K562 (cell line): ENCODE results near the gene HPS1. TPM values are rescaled to one million over a fixed set of nuclear protein-coding genes. Genes with fewer than 3 reads are reported as not detected.

Source experiments
- ATAC-seq: fragments of 200-7000 bp; cut with Tn5 transposase; 3 replicates; pipeline ENCODE4 v1.9.1; 2020; ENCODE audit warnings: moderate library complexity
- BruUV-seq: library from RNA; stranded (reverse); fragments of 400-500 nt; replicated peaks from 2 replicates; lab custom pipeline; 2021; lab: Mats Ljungman, UMichigan
- CTCF ChIA-PET: fragments of 300-600 bp; formaldehyde crosslinking; extraction: SDS; loops from one replicate; lab custom pipeline; 2021; ENCODE audit warnings: low intra/inter-chr PET ratio; lab: Yijun Ruan, JAX
- POLR2A ChIA-PET: fragments of 300-600, 350-650 bp; sonication (Branson Sonifier 250); formaldehyde crosslinking; extraction: SDS; loops from one replicate; lab custom pipeline; 2021; ENCODE audit warnings: antibody characterized with exemption, inconsistent platforms; lab: Yijun Ruan, JAX
- DNase-seq, 4 experiments: peaks; one replicate each; pipeline versions ENCODE4 v3.0.0 to v3.0.0-alpha.2; 2011 to 2018; ENCODE audit warnings: low spot score in 3 of 4, mixed read lengths in 3 of 4; ENCODE audit errors: extremely low read depth in 1 of 4
- FAIRE-seq: peaks from 2 replicates; lab custom pipeline; 2011; peaks lifted over from hg19 to GRCh38; lab: Jason Lieb, UNC
- H2AFZ ChIP-seq: 2 replicates; pipeline ENCODE4 v1.6.0; 2011; ENCODE audit warnings: low read depth, low read length, control low read depth, inconsistent platforms
- H3K27ac ChIP-seq: fragments of 200-600 bp; 3 replicates; pipeline ENCODE4 v1.8.0; 2011; ENCODE audit warnings: low read depth, mild to moderate bottlenecking, control low read depth, inconsistent platforms, low read length, moderate library complexity, mixed read lengths; ENCODE audit errors: extremely low read depth
- H3K27me3 ChIP-seq, 2 experiments: fragments of 300-600 bp in 1 of 2; 2 replicates in 1 of 2; 3 replicates in 1 of 2; pipeline versions ENCODE4 v1.6.0 to v1.8.0; 2011; ENCODE audit warnings: inconsistent platforms in 2 of 2, low read length in 2 of 2, mild to moderate bottlenecking in 1 of 2, mixed read lengths in 1 of 2, moderate library complexity in 1 of 2; ENCODE audit not compliant: control insufficient read depth in 2 of 2, insufficient read depth in 2 of 2
- H3K36me3 ChIP-seq: fragments of 300-600 bp; 3 replicates; pipeline ENCODE4 v1.8.0; 2011; ENCODE audit warnings: mild to moderate bottlenecking, low read length, inconsistent platforms; ENCODE audit not compliant: control insufficient read depth, insufficient read depth
- H3K4me1 ChIP-seq, 2 experiments: fragments of 200-600 bp in 1 of 2; replicated peaks in 1 of 2; 2 replicates in 1 of 2; 3 replicates in 1 of 2; pipeline versions ENCODE4 v1.5.1 to v1.8.0; 2011; ENCODE audit warnings: inconsistent platforms in 2 of 2, low read length in 2 of 2, mild to moderate bottlenecking in 1 of 2, mixed read lengths in 1 of 2, moderate library complexity in 1 of 2; ENCODE audit not compliant: control insufficient read depth in 2 of 2, insufficient read depth in 2 of 2
- H3K4me2 ChIP-seq: 2 replicates; pipeline ENCODE4 v1.6.1; 2011; ENCODE audit warnings: low read length, control low read depth, inconsistent platforms, mixed read lengths; ENCODE audit not compliant: insufficient read depth
- H3K4me3 ChIP-seq: fragments of 200-600 bp; sonication (generic), shearing (Covaris generic); 2 replicates; pipeline ENCODE4 v1.5.1; 2016; ENCODE audit warnings: control low read depth, inconsistent platforms
- H3K79me2 ChIP-seq: fragments of 200-600 bp; 3 replicates; pipeline ENCODE4 v1.8.0; 2011; ENCODE audit warnings: low read length, inconsistent platforms; ENCODE audit not compliant: control insufficient read depth, insufficient read depth
- H3K9ac ChIP-seq, 2 experiments: 2 replicates each; pipeline versions ENCODE4 v1.6.0 to v1.6.1; 2011; ENCODE audit warnings: low read depth in 2 of 2, low read length in 2 of 2, control low read depth in 1 of 2, inconsistent platforms in 1 of 2, mild to moderate bottlenecking in 1 of 2, mixed read lengths in 1 of 2; ENCODE audit not compliant: insufficient read depth in 1 of 2
- H3K9me1 ChIP-seq: one replicate; pipeline ENCODE4 v1.6.0; 2011; ENCODE audit warnings: inconsistent platforms, mild to moderate bottlenecking, low read length, moderate library complexity; ENCODE audit not compliant: control insufficient read depth, insufficient read depth
- H3K9me3 ChIP-seq: replicated peaks from 2 replicates; pipeline ENCODE4 v1.5.1; 2011; ENCODE audit warnings: low read depth, low read length, inconsistent platforms; ENCODE audit not compliant: control insufficient read depth, insufficient read depth
- H4K20me1 ChIP-seq: replicated peaks from 2 replicates; pipeline ENCODE4 v1.6.1; 2011; ENCODE audit warnings: low read length, inconsistent platforms, mixed read lengths; ENCODE audit not compliant: control insufficient read depth, insufficient read depth
- EP400 ChIP-seq: fragments of 450-650 bp; IDR thresholded peaks from 2 replicates; pipeline ENCODE4 v1.6.1; 2017; ENCODE audit warnings: antibody characterized with exemption, mild to moderate bottlenecking, moderate library complexity
- ETV5 ChIP-seq: sonication (generic); formaldehyde crosslinking; IDR thresholded peaks from 2 replicates; pipeline ENCODE4 v1.4.0; 2020; ENCODE audit warnings: low read depth, mild to moderate bottlenecking, missing genetic modification reagents
- GATA2 ChIP-seq: sonication (generic); formaldehyde crosslinking; IDR thresholded peaks from 2 replicates; pipeline ENCODE4 v1.4.0; 2020; ENCODE audit warnings: mild to moderate bottlenecking, missing genetic modification reagents
- ID3 ChIP-seq, 2 experiments: fragments of 250-450 bp in 1 of 2; fragments of 450-650 bp in 1 of 2; sonication (Bioruptor Pico) in 1 of 2; IDR thresholded peaks; 2 replicates each; pipeline versions ENCODE4 v1.6.1 to v1.8.0; 2016 to 2021; ENCODE audit warnings: mild to moderate bottlenecking in 2 of 2, moderate library complexity in 2 of 2, missing compliant biosample characterization in 1 of 2, missing genetic modification characterization in 1 of 2
- MLLT1 ChIP-seq, 2 experiments: fragments of 450-650 bp; IDR thresholded peaks; 2 replicates each; pipeline ENCODE4 v1.6.1; 2016
- NCOA1 ChIP-seq: fragments of 450-650 bp; IDR thresholded peaks from 2 replicates; pipeline ENCODE4 v1.6.1; 2016; ENCODE audit warnings: low read depth
- NFYB ChIP-seq: IDR thresholded peaks from 2 replicates; pipeline ENCODE4 v1.6.1; 2011; ENCODE audit warnings: mild to moderate bottlenecking, moderate library complexity; ENCODE audit not compliant: insufficient read length; ENCODE audit errors: extremely low read depth
- PCBP1 ChIP-seq: fragments of 200-400 bp; formaldehyde crosslinking; IDR thresholded peaks from 2 replicates; pipeline ENCODE4 v1.6.1; 2018; ENCODE audit warnings: mild to moderate bottlenecking, low read depth, low read length; ENCODE audit not compliant: poor library complexity, severe bottlenecking
- PCBP2 ChIP-seq: fragments of 200-400 bp; formaldehyde crosslinking; IDR thresholded peaks from 2 replicates; pipeline ENCODE4 v1.6.1; 2018; ENCODE audit warnings: low read length, low read depth, mild to moderate bottlenecking, moderate library complexity; ENCODE audit not compliant: poor library complexity, severe bottlenecking
- PHB ChIP-seq: fragments of 250-450 bp; sonication (Bioruptor Pico); IDR thresholded peaks from 2 replicates; pipeline ENCODE4 v1.5.0; 2021
- RFX7 ChIP-seq: fragments of 250-450 bp; sonication (Bioruptor Pico); IDR thresholded peaks from 2 replicates; pipeline ENCODE4 v1.5.1; 2021; ENCODE audit warnings: mild to moderate bottlenecking
- SMAD1 ChIP-seq: fragments of 150-350 bp; IDR thresholded peaks from 2 replicates; pipeline ENCODE4 v1.6.1; 2014; ENCODE audit warnings: low read length, low read depth; ENCODE audit not compliant: partially characterized antibody
- USF1 ChIP-seq: sonication (generic); formaldehyde crosslinking; IDR thresholded peaks from 2 replicates; pipeline ENCODE4 v1.9.0; 2022; ENCODE audit warnings: mild to moderate bottlenecking, missing genetic modification reagents
- ZC3H4 ChIP-seq: sonication (generic); formaldehyde crosslinking; IDR thresholded peaks from 2 replicates; pipeline ENCODE4 v1.9.0; 2021; ENCODE audit warnings: missing genetic modification reagents, borderline replicate concordance
- ZKSCAN3 ChIP-seq: fragments of 250-450 bp; sonication (Bioruptor Pico); IDR thresholded peaks from 2 replicates; pipeline ENCODE4 v1.4.0; 2020
- ZNF146 ChIP-seq: IDR thresholded peaks from one replicate; pipeline ENCODE4 v1.6.1; 2018; ENCODE audit warnings: missing compliant biosample characterization; ENCODE audit not compliant: unreplicated experiment
- ZNF239 ChIP-seq: fragments of 250-450 bp; sonication (Bioruptor Pico); IDR thresholded peaks from 2 replicates; pipeline ENCODE4 v1.4.0; 2020; ENCODE audit warnings: mild to moderate bottlenecking
- ZNF408 ChIP-seq: fragments of 250-450 bp; sonication (Bioruptor Pico); IDR thresholded peaks from 2 replicates; pipeline ENCODE4 v1.4.0; 2020; ENCODE audit warnings: low read depth, mild to moderate bottlenecking, moderate library complexity
- ZNF41 ChIP-seq: fragments of 250-450 bp; sonication (Bioruptor Pico); conservative IDR thresholded peaks from 2 replicates; pipeline ENCODE4 v1.4.0; 2020; ENCODE audit warnings: mild to moderate bottlenecking
- WGBS: fragments of 100-300 bp; shearing (Covaris generic); methylation state at CpG from one replicate; pipeline ENCODE4 v1.1.6; 2016; ENCODE audit warnings: low coverage, mixed read lengths; ENCODE audit not compliant: insufficient coverage; ENCODE audit errors: missing lambda C conversion rate; 5-methylcytosine and 5-hydroxymethylcytosine counted together
- in situ Hi-C: fragments of 300-500 bp; cut with MboI; formaldehyde crosslinking; loops from 4 replicates; pipeline ENCODE4 v1.15.0; 2018; ENCODE audit warnings: inconsistent platforms, mixed read lengths
- intact Hi-C: fragments of 100-400 bp; cut with micrococcal nuclease; formaldehyde crosslinking; loops from 2 replicates; pipeline ENCODE4 v1.14.2; 2022
- polyA plus RNA-seq, 8 experiments: library from polyadenylated mRNA; depleted of rRNA in 4 of 8; stranded (reverse) in 5 of 8; unstranded in 3 of 8; fragments of >200 nt; fragmentation: Nextera tagmentation in 2 of 8; fragmentation: Illumina TruSeq in 1 of 8; extraction: Ambion mirVana in 2 of 8; extraction: Trizol in 1 of 8; gene quantifications; 2 replicates each; pipeline versions ENCODE4 v1.2.1 to v1.2.3, GENCODE V29; 2011 to 2014; ENCODE audit warnings: inconsistent platforms in 1 of 8, missing spikeins in 1 of 8
- total RNA-seq, 7 experiments: library from RNA; depleted of rRNA in 6 of 7; stranded (reverse); fragments of >200 nt in 6 of 7; fragmentation: Illumina TruSeq in 2 of 7; extraction: Trizol in 2 of 7; gene quantifications; 2 replicates each; pipeline versions ENCODE4 v1.2.1 to v1.2.3, GENCODE V29; 2011 to 2021; ENCODE audit warnings: low replicate concordance in 1 of 7

The HPS1 gene
- total and polyA plus RNA-seq, 9 of the 15 experiments (the other 6 are each of a cell fraction or from before 2014, with no cell fraction given) = 18.1 to 43.6 (median 26.3) TPM

- no peak for TF ChIP-seq ZC3H4 (CRISPR knock-in tag)
- TF ChIP-seq ETV5 (CRISPR knock-in tag) = no peak
- TF ChIP-seq ID3 (CRISPR knock-in tag; IDR thresholded peaks at IDR 0.05) = no peak
- no peak for TF ChIP-seq ID3 (tag; IDR thresholded peaks at IDR 0.05)
- TF ChIP-seq GATA2 (CRISPR knock-in tag) = no peak
- no peak for TF ChIP-seq SMAD1
- no peak for TF ChIP-seq ZKSCAN3 (CRISPR knock-in tag)
- no peak for TF ChIP-seq ZNF146 (CRISPR knock-in tag)
- no peak for TF ChIP-seq PCBP1
- no peak for TF ChIP-seq PCBP2
- no peak for TF ChIP-seq PHB (CRISPR knock-in tag)
- TF ChIP-seq NCOA1 = no peak
- no peak for TF ChIP-seq EP400
- no peak for TF ChIP-seq ZNF41 (CRISPR knock-in tag)
- no peak for TF ChIP-seq USF1 (CRISPR knock-in tag)
- no peak for TF ChIP-seq MLLT1 (IDR thresholded peaks at IDR 0.05)
- no peak for TF ChIP-seq RFX7
- TF ChIP-seq ZNF239 (CRISPR knock-in tag) = no peak
- TF ChIP-seq ZNF408 (CRISPR knock-in tag) = no peak
- TF ChIP-seq NFYB = no peak
- H2AFZ ChIP-seq = no peak overlapping the region
- H3K4me1 ChIP-seq = no peaks in the 10 kb centered on the region; a peak in 1 of 5 replicates
- WGBS = 0% methylated on average over 1 of the region's 1 CpG
- in situ Hi-C loops (no loop called here), intact Hi-C loops (no loop called here)
- H4K20me1 ChIP-seq = no peaks in the 10 kb centered on the region
- H3K79me2 ChIP-seq = no peaks in the 10 kb centered on the region
- H3K27ac ChIP-seq = no peak overlapping the region
- ChIA-PET POLR2A (interaction anchor here (1.2 kb wide), 1 partner anchor 12 kb away, joined by 4 read pairs; no protein-coding TSS in a partner anchor), CTCF (no interaction called here)
- peaks cover 76% of the 10 kb centered on the region; the same call in 2 of the 3 replicates for H3K36me3 ChIP-seq
- no peaks in the 10 kb centered on the region for H3K9me1 ChIP-seq
- H3K4me3 ChIP-seq = no peak overlapping the region
- BruUV-seq = no TSS peak
- no peak overlapping the region for H3K4me2 ChIP-seq
- H3K27me3 ChIP-seq = no peaks in the 10 kb centered on the region
- DNase-seq (no peak), ATAC-seq (no peak), FAIRE-seq (no peak)
- no peaks in the 10 kb centered on the region for H3K9me3 ChIP-seq
- H3K9ac ChIP-seq = no peak overlapping the region
Measured at GRCh38 chr10:98432330-98432729, 14.4 kb downstream of the HPS1 start.
